Endothelial cell of umbilical vein (primary cell): Measurements from ENCODE around the gene SERPINA9. TPM values are rescaled to one million over a fixed set of nuclear protein-coding genes. Genes with fewer than 3 reads are reported as not detected.

Experiments
- BruUV-seq: library from RNA; stranded (reverse); fragments of 400-500 nt; replicated peaks from 2 replicates; lab custom pipeline; 2021; lab: Mats Ljungman, UMichigan
- CTCF ChIA-PET: fragments of 300-600, 350-600 bp; sonication (Branson Sonifier 250); formaldehyde crosslinking; loops from one replicate; lab custom pipeline; 2021; ENCODE audit warnings: antibody characterized with exemption, inconsistent platforms; lab: Charles Lee
- POLR2A ChIA-PET: fragments of 300-600, 350-600 bp; sonication (Branson Sonifier 250); formaldehyde crosslinking; loops from one replicate; lab custom pipeline; 2021; ENCODE audit warnings: antibody characterized with exemption, inconsistent platforms; lab: Charles Lee
- DNase-seq: peaks from one replicate; pipeline ENCODE4 v3.0.0-alpha.2; 2011; ENCODE audit warnings: low read depth, low spot score
- FAIRE-seq: peaks from 2 replicates; lab custom pipeline; 2011; peaks lifted over from hg19 to GRCh38; lab: Jason Lieb, UNC
- H2AFZ ChIP-seq: 2 replicates; pipeline ENCODE4 v1.6.0; 2012; ENCODE audit warnings: low read depth, low read length, control low read depth, inconsistent platforms
- H3K27ac ChIP-seq: 2 replicates; pipeline ENCODE4 v1.5.1; 2011; ENCODE audit warnings: low read depth, mild to moderate bottlenecking, control low read depth, low read length, moderate library complexity; ENCODE audit not compliant: insufficient read depth
- H3K27me3 ChIP-seq, 2 experiments: 2 replicates each; pipeline versions ENCODE4 v1.6.0 to v1.6.1; 2011; ENCODE audit warnings: low read length in 2 of 2, mixed read lengths in 1 of 2; ENCODE audit not compliant: control insufficient read depth in 2 of 2, insufficient read depth in 2 of 2
- H3K36me3 ChIP-seq, 2 experiments: 2 replicates in 1 of 2; 3 replicates in 1 of 2; pipeline ENCODE4 v1.5.1; 2011; ENCODE audit warnings: low read length in 2 of 2, mild to moderate bottlenecking in 1 of 2, moderate library complexity in 1 of 2; ENCODE audit not compliant: control insufficient read depth in 2 of 2, insufficient read depth in 2 of 2; ENCODE audit errors: extremely low read depth in 1 of 2
- H3K4me1 ChIP-seq: 3 replicates; pipeline ENCODE4 v1.5.1; 2011; ENCODE audit warnings: mild to moderate bottlenecking, low read length; ENCODE audit not compliant: control insufficient read depth, insufficient read depth; ENCODE audit errors: extremely low read depth
- H3K4me2 ChIP-seq: 2 replicates; pipeline ENCODE4 v1.6.1; 2011; ENCODE audit warnings: low read length, control low read depth, mixed read lengths; ENCODE audit not compliant: insufficient read depth
- H3K4me3 ChIP-seq, 3 experiments: fragments of 200-600 bp in 1 of 3; sonication (generic), shearing (Covaris generic) in 1 of 3; replicated peaks in 1 of 3; 2 replicates each; pipeline ENCODE4 v1.5.1; 2011 to 2016; ENCODE audit warnings: control low read depth in 3 of 3, low read length in 3 of 3, mild to moderate bottlenecking in 2 of 3, inconsistent platforms in 1 of 3, low read depth in 1 of 3, moderate library complexity in 1 of 3; ENCODE audit not compliant: insufficient read depth in 1 of 3
- H3K79me2 ChIP-seq: 2 replicates; pipeline ENCODE4 v1.6.0; 2012; ENCODE audit warnings: low read length, inconsistent platforms; ENCODE audit not compliant: control insufficient read depth, insufficient read depth
- H3K9ac ChIP-seq: replicated peaks from 2 replicates; pipeline ENCODE3; 2011; ENCODE audit warnings: low read length, control low read depth; ENCODE audit not compliant: insufficient read depth; ENCODE audit errors: extremely low read depth
- H3K9me1 ChIP-seq: replicated peaks from 3 replicates; pipeline ENCODE4 v1.6.0; 2011; ENCODE audit warnings: mild to moderate bottlenecking, low read length; ENCODE audit not compliant: control insufficient read depth, insufficient read depth; ENCODE audit errors: extremely low read depth
- H3K9me3 ChIP-seq: replicated peaks from 2 replicates; pipeline ENCODE4 v1.5.1; 2012; ENCODE audit warnings: low read length, inconsistent platforms; ENCODE audit not compliant: control insufficient read depth, insufficient read depth
- H4K20me1 ChIP-seq: replicated peaks from 2 replicates; pipeline ENCODE3; 2011; ENCODE audit warnings: mild to moderate bottlenecking, low read length; ENCODE audit not compliant: control insufficient read depth, insufficient read depth; ENCODE audit errors: extremely low read depth
- EZH2 ChIP-seq: IDR thresholded peaks from 2 replicates; pipeline ENCODE4 v1.6.1; 2012; ENCODE audit warnings: borderline replicate concordance, low read depth, mild to moderate bottlenecking, moderate library complexity, low read length, inconsistent platforms; ENCODE audit not compliant: severe bottlenecking
- FOS ChIP-seq: IDR thresholded peaks from 2 replicates; pipeline ENCODE4 v1.6.1; 2011; ENCODE audit warnings: mild to moderate bottlenecking, low read length, moderate library complexity, borderline replicate concordance; ENCODE audit not compliant: insufficient read depth
- GATA2 ChIP-seq: IDR thresholded peaks from 2 replicates; pipeline ENCODE4 v1.7.0; 2011; ENCODE audit warnings: low read depth, mild to moderate bottlenecking, moderate library complexity, mixed read lengths, low read length; ENCODE audit not compliant: insufficient read length, insufficient read depth
- JUN ChIP-seq: IDR thresholded peaks from 2 replicates; pipeline ENCODE4 v1.6.1; 2011; ENCODE audit warnings: borderline replicate concordance, low read depth; ENCODE audit not compliant: insufficient read length, insufficient read depth
- MYC ChIP-seq: IDR thresholded peaks from one replicate; pipeline ENCODE4 v1.6.1; 2011; ENCODE audit warnings: mild to moderate bottlenecking, low read depth, low read length
- POLR2A ChIP-seq: IDR thresholded peaks from 2 replicates; pipeline ENCODE4 v1.6.1; 2012; ENCODE audit warnings: low read depth, mild to moderate bottlenecking, control low read depth, low read length
- POLR2AphosphoS5 ChIP-seq: IDR thresholded peaks from 2 replicates; pipeline ENCODE4 v1.6.1; 2012; ENCODE audit warnings: low read depth, mild to moderate bottlenecking, control low read depth, low read length, moderate library complexity; ENCODE audit not compliant: insufficient read depth
- dilution Hi-C: fragments of 300-500 bp; cut with MboI; formaldehyde crosslinking; loops from one replicate; pipeline ENCODE4 v1.15.0; 2019; ENCODE audit warnings: low sequenced_read_pairs; ENCODE audit not compliant: extremely low pct_ligation_motif_present
- intact Hi-C: fragments of 100-400 bp; cut with micrococcal nuclease; formaldehyde crosslinking; loops from one replicate; pipeline ENCODE4 v1.10.0; 2022
- polyA plus RNA-seq, 4 experiments: library from polyadenylated mRNA; depleted of rRNA in 3 of 4; stranded (reverse) in 3 of 4; unstranded in 1 of 4; fragments of >200 nt; gene quantifications; 2 replicates each; pipeline versions ENCODE4 v1.2.1 to v1.2.3, GENCODE V29; 2011 to 2012; ENCODE audit warnings: missing spikeins in 1 of 4
- total RNA-seq: library from RNA; stranded (reverse); gene quantifications from 2 replicates; pipeline ENCODE4 v1.2.3, GENCODE V29; 2021
- TF ChIP-seq, protein P1 (sequence below): IDR thresholded peaks from 2 replicates; pipeline ENCODE4 v1.6.1; 2011; ENCODE audit not compliant: insufficient read depth, insufficient read length
- TF ChIP-seq, protein P2 (sequence below), 2 donors: IDR thresholded peaks; 1 replicate in 1 of 2; 2 replicates in 1 of 2; pipeline ENCODE4 v1.5.1; 2011; ENCODE audit warnings: low read length in 2 of 2, mild to moderate bottlenecking in 2 of 2, moderate library complexity in 2 of 2, control low read depth in 1 of 2, inconsistent platforms in 1 of 2, low read depth in 1 of 2; ENCODE audit not compliant: insufficient read depth in 1 of 2; ENCODE audit errors: extremely low read depth in 1 of 2

SERPINA9 gene
- total and polyA plus RNA-seq, 2 donors (not counting 3 experiments of a cell fraction or from before 2014, with no cell fraction given) = not detected

DNA sequence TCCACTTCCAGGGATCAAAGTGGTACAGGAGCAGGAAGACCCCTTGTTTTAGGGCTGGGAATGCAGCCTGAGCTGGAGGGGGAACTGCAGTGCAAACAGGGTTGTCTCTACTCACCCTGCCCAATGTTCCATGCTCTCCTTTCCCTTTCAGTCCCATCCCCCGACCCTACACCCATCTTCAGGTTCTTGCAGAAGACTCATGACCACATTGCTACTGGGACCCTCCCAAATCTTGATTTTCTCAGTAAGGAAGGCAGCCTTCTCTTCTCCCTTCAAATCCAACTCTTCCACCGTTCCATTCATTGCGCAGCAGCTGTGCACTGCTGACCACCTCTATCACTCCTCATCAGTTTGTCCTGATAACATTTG, 25.3 kb downstream of the SERPINA9 start:
- no peaks in the 10 kb centered on the region for H3K9me3 ChIP-seq
- H2AFZ ChIP-seq = no peak overlapping the region
- dilution Hi-C loops = no loop called here
- TF ChIP-seq POLR2A (no peak), POLR2AphosphoS5 (no peak), EZH2 (no peak), JUN (no peak), FOS (no peak), GATA2 (no peak), MYC (no peak)
- TF ChIP-seq, protein P1, sequence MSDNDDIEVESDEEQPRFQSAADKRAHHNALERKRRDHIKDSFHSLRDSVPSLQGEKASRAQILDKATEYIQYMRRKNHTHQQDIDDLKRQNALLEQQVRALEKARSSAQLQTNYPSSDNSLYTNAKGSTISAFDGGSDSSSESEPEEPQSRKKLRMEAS = no peak
- H3K79me2 ChIP-seq = no peaks in the 10 kb centered on the region
- CTCF ChIA-PET = no interaction called here
- no peak overlapping the region for H3K4me2 ChIP-seq
- POLR2A ChIA-PET = no interaction called here
- H3K4me1 ChIP-seq = no peaks in the 10 kb centered on the region
- no peaks in the 10 kb centered on the region for H3K36me3 ChIP-seq
- no TSS peak for BruUV-seq
- no peak overlapping the region for H3K4me3 ChIP-seq
- FAIRE-seq (no peak), DNase-seq (no peak)
- H3K9ac ChIP-seq = no peak overlapping the region
- intact Hi-C loops = no loop called here
- no peaks in the 10 kb centered on the region for H4K20me1 ChIP-seq
- H3K27ac ChIP-seq = no peak overlapping the region
- no peaks in the 10 kb centered on the region for H3K9me1 ChIP-seq
- H3K27me3 ChIP-seq = no peaks in the 10 kb centered on the region

DNA sequence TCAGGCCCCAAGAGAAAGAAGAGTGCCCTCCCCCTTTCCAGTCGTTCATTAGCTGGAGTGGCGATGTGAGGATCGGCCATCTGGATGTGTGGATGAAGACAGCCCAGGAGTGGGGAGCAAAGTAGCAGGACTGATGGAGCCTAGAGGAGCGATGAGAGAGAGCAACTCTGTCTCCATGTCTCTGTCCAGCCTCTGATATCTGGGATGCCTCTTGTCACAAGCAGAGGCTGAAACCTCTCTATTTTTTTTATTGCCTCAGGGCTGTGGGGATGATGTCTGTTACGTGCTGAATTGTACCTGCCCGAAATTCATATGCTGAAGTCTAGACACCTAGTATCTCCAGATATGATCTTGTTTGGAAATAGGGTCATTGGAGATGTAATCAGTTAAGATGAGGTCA, 26.1 kb downstream of the SERPINA9 start:
- no peaks in the 10 kb centered on the region for H3K9me3 ChIP-seq
- intact Hi-C loops = no loop called here
- ChIA-PET POLR2A (no interaction called here), CTCF (no interaction called here)
- no peak overlapping the region for H3K9ac ChIP-seq
- H3K36me3 ChIP-seq = no peaks in the 10 kb centered on the region
- DNase-seq = no peak
- no peak for FAIRE-seq
- no peaks in the 10 kb centered on the region for H3K4me1 ChIP-seq
- H3K9me1 ChIP-seq = no peaks in the 10 kb centered on the region
- TF ChIP-seq, protein P1 = no peak
- no peak for TF ChIP-seq FOS
- TF ChIP-seq POLR2A = no peak
- TF ChIP-seq, protein P2, sequence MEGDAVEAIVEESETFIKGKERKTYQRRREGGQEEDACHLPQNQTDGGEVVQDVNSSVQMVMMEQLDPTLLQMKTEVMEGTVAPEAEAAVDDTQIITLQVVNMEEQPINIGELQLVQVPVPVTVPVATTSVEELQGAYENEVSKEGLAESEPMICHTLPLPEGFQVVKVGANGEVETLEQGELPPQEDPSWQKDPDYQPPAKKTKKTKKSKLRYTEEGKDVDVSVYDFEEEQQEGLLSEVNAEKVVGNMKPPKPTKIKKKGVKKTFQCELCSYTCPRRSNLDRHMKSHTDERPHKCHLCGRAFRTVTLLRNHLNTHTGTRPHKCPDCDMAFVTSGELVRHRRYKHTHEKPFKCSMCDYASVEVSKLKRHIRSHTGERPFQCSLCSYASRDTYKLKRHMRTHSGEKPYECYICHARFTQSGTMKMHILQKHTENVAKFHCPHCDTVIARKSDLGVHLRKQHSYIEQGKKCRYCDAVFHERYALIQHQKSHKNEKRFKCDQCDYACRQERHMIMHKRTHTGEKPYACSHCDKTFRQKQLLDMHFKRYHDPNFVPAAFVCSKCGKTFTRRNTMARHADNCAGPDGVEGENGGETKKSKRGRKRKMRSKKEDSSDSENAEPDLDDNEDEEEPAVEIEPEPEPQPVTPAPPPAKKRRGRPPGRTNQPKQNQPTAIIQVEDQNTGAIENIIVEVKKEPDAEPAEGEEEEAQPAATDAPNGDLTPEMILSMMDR (IDR thresholded peaks at IDR 0.05; ENCODE audit: extremely low read depth in 1 of 2, insufficient read depth in 1 of 2, low read depth in 1 of 2, low read length in 2 of 2) = no peak
- TF ChIP-seq POLR2AphosphoS5 = no peak
- TF ChIP-seq MYC = no peak
- no peak for TF ChIP-seq GATA2
- no peak for TF ChIP-seq EZH2
- no peak for TF ChIP-seq JUN
- H4K20me1 ChIP-seq = no peaks in the 10 kb centered on the region
- H3K27ac ChIP-seq = no peak overlapping the region
- dilution Hi-C loops = no loop called here
- no peak overlapping the region for H3K4me2 ChIP-seq
- no peaks in the 10 kb centered on the region for H3K27me3 ChIP-seq
- H3K4me3 ChIP-seq = no peak overlapping the region
- no peaks in the 10 kb centered on the region for H3K79me2 ChIP-seq
- BruUV-seq = no TSS peak
- no peak overlapping the region for H2AFZ ChIP-seq
